IMR-90 (cell line): ENCODE data around the gene TNFSF13B. TPM values are rescaled to one million over a fixed set of nuclear protein-coding genes. Genes with fewer than 3 reads are reported as not detected.

Experiments used
- ATAC-seq: fragments of 200-7000 bp; cut with Tn5 transposase; 2 replicates; pipeline ENCODE4 v1.9.1; 2020; ENCODE audit warnings: low read depth, mild to moderate bottlenecking, moderate library complexity
- BruUV-seq: library from RNA; stranded (reverse); fragments of 400-500 nt; replicated peaks from 2 replicates; lab custom pipeline; 2021; lab: Mats Ljungman, UMichigan
- CTCF ChIA-PET: fragments of 300-600 bp; formaldehyde crosslinking; extraction: SDS; loops from one replicate; lab custom pipeline; 2021; ENCODE audit warnings: antibody characterized with exemption; lab: Yijun Ruan, JAX
- POLR2A ChIA-PET: fragments of 300-600 bp; sonication (Branson Sonifier 250); formaldehyde crosslinking; loops from one replicate; lab custom pipeline; 2022; ENCODE audit warnings: antibody characterized with exemption; ENCODE audit not compliant: unreplicated experiment; lab: Charles Lee
- DNase-seq: peaks from one replicate; pipeline ENCODE4 v3.0.0; 2013
- H2AFZ ChIP-seq: replicated peaks from 2 replicates; pipeline ENCODE3; 2013; ENCODE audit warnings: low read length, mild to moderate bottlenecking; ENCODE audit not compliant: poor library complexity
- H2AK5ac ChIP-seq: 2 replicates; pipeline ENCODE4 v1.6.1; 2013; ENCODE audit warnings: low read depth, low read length, inconsistent platforms
- H2AK9ac ChIP-seq: replicated peaks from 2 replicates; pipeline ENCODE3; 2013; ENCODE audit warnings: mild to moderate bottlenecking, low read depth, low read length, moderate library complexity; ENCODE audit not compliant: poor library complexity
- H2BK120ac ChIP-seq: 2 replicates; pipeline ENCODE4 v1.6.1; 2013; ENCODE audit warnings: low read depth, low read length, inconsistent platforms
- H2BK15ac ChIP-seq: 3 replicates; pipeline ENCODE4 v1.6.1; 2013; ENCODE audit warnings: low read depth, low read length, inconsistent platforms
- H2BK20ac ChIP-seq: 2 replicates; pipeline ENCODE4 v1.6.1; 2013; ENCODE audit warnings: low read depth, mild to moderate bottlenecking, inconsistent platforms, low read length, moderate library complexity
- H2BK5ac ChIP-seq: 2 replicates; pipeline ENCODE4 v1.6.1; 2013; ENCODE audit warnings: mild to moderate bottlenecking, low read depth, low read length, inconsistent platforms; ENCODE audit not compliant: poor library complexity, severe bottlenecking
- H3K14ac ChIP-seq: replicated peaks from 2 replicates; pipeline ENCODE4 v1.6.1; 2013; ENCODE audit warnings: low read depth, low read length, inconsistent platforms
- H3K18ac ChIP-seq: 2 replicates; pipeline ENCODE4 v1.6.1; 2013; ENCODE audit warnings: low read depth, low read length, control low read depth
- H3K23ac ChIP-seq: 2 replicates; pipeline ENCODE4 v1.6.1; 2013; ENCODE audit warnings: low read depth, low read length, inconsistent platforms
- H3K27ac ChIP-seq: 2 replicates; pipeline ENCODE4 v1.5.1; 2013; ENCODE audit warnings: mild to moderate bottlenecking, control low read depth, low read length; ENCODE audit not compliant: insufficient read depth
- H3K27me3 ChIP-seq: 2 replicates; pipeline ENCODE4 v1.6.1; 2013; ENCODE audit warnings: low read length; ENCODE audit not compliant: control insufficient read depth, insufficient read depth
- H3K36me3 ChIP-seq: 2 replicates; pipeline ENCODE4 v1.6.1; 2013; ENCODE audit warnings: low read length, mixed read lengths; ENCODE audit not compliant: control insufficient read depth, insufficient read depth
- H3K4ac ChIP-seq: 2 replicates; pipeline ENCODE4 v1.6.1; 2013; ENCODE audit warnings: low read depth, low read length, inconsistent platforms
- H3K4me1 ChIP-seq: 2 replicates; pipeline ENCODE4 v1.6.1; 2013; ENCODE audit warnings: low read length, mixed read lengths; ENCODE audit not compliant: control insufficient read depth, insufficient read depth
- H3K4me2 ChIP-seq: 2 replicates; pipeline ENCODE4 v1.6.1; 2013; ENCODE audit warnings: low read depth, mild to moderate bottlenecking, control low read depth, low read length, moderate library complexity
- H3K4me3 ChIP-seq: 2 replicates; pipeline ENCODE4 v1.5.1; 2013; ENCODE audit warnings: low read depth, mild to moderate bottlenecking, control low read depth, low read length, moderate library complexity; ENCODE audit not compliant: insufficient read depth
- H3K56ac ChIP-seq: 2 replicates; pipeline ENCODE4 v1.6.1; 2013; ENCODE audit warnings: low read length, inconsistent platforms; ENCODE audit not compliant: insufficient read depth; ENCODE audit errors: extremely low read depth
- H3K79me1 ChIP-seq, 2 experiments: 2 replicates each; pipeline ENCODE4 v1.6.1; 2013; ENCODE audit warnings: low read length in 2 of 2, inconsistent platforms in 1 of 2, low read depth in 1 of 2
- H3K9ac ChIP-seq: 2 replicates; pipeline ENCODE4 v1.6.1; 2013; ENCODE audit warnings: low read depth, low read length, control low read depth
- H3K9me1 ChIP-seq: 2 replicates; pipeline ENCODE4 v1.6.1; 2013; ENCODE audit warnings: low read length, inconsistent platforms; ENCODE audit not compliant: insufficient read depth
- H3K9me3 ChIP-seq: 2 replicates; pipeline ENCODE4 v1.6.1; 2013; ENCODE audit warnings: low read length; ENCODE audit not compliant: control insufficient read depth, insufficient read depth
- H4K20me1 ChIP-seq: 2 replicates; pipeline ENCODE4 v1.6.1; 2013; ENCODE audit warnings: low read length, inconsistent platforms; ENCODE audit not compliant: insufficient read depth
- H4K5ac ChIP-seq: 2 replicates; pipeline ENCODE4 v1.6.1; 2013; ENCODE audit warnings: mild to moderate bottlenecking, low read depth, low read length, control low read depth
- H4K8ac ChIP-seq, 2 experiments: 2 replicates each; pipeline ENCODE4 v1.6.1; 2013; ENCODE audit warnings: low read depth in 2 of 2, low read length in 2 of 2, control low read depth in 1 of 2, inconsistent platforms in 1 of 2
- H4K91ac ChIP-seq: 2 replicates; pipeline ENCODE4 v1.6.1; 2013; ENCODE audit warnings: low read depth, low read length, inconsistent platforms; ENCODE audit not compliant: insufficient read depth
- CEBPB ChIP-seq: IDR thresholded peaks from 2 replicates; pipeline ENCODE4 v1.6.1; 2012; ENCODE audit warnings: low read depth, low read length, improper control_type of control experiment
- SMC3 ChIP-seq: fragments of 150-350 bp; IDR thresholded peaks from 2 replicates; pipeline ENCODE4 v1.6.1; 2016; ENCODE audit warnings: low read depth, mild to moderate bottlenecking, antibody characterized with exemption, low read length, moderate library complexity
- WGBS, 2 experiments: methylation state at CpG; one replicate each; pipeline versions ENCODE4 v1.1.5 to v1.1.7; 2013; ENCODE audit warnings: missing lambda C conversion rate in 2 of 2; ENCODE audit not compliant: insufficient read length in 1 of 2; ENCODE audit errors: extremely low coverage in 2 of 2; 5-methylcytosine and 5-hydroxymethylcytosine counted together
- dilution Hi-C: fragments of 300-500 bp; cut with HindIII; formaldehyde crosslinking; loops from one replicate; pipeline ENCODE4 v1.14.3; 2018; ENCODE audit warnings: low sequenced_read_pairs; ENCODE audit not compliant: unreplicated experiment
- in situ Hi-C: fragments of 300-500 bp; cut with MboI; formaldehyde crosslinking; loops from 3 replicates; pipeline ENCODE4 v1.14.3; 2019; ENCODE audit warnings: low sequenced_read_pairs, inconsistent platforms, mixed read lengths
- intact Hi-C: fragments of 100-400 bp; cut with micrococcal nuclease; formaldehyde crosslinking; loops from 2 replicates; pipeline ENCODE4 v1.10.0; 2022
- polyA plus RNA-seq, 3 experiments: library from polyadenylated mRNA; depleted of rRNA; stranded (reverse); fragments of >200 nt; gene quantifications; 2 replicates each; pipeline ENCODE4 v1.2.3, GENCODE V29; 2012; ENCODE audit warnings: low replicate concordance in 1 of 3
- total RNA-seq: library from RNA; depleted of rRNA; stranded (reverse); fragments of >200 nt; gene quantifications from 2 replicates; pipeline ENCODE4 v1.2.3, GENCODE V29; 2012

The TNFSF13B gene
- total and polyA plus RNA-seq, 2 of the 4 experiments (the other 2 are of a cell fraction), result 0.29 to 0.54 TPM

- H3K79me1 ChIP-seq, result no peaks in the 10 kb centered on the region
- TF ChIP-seq CEBPB, result no peak
- TF ChIP-seq SMC3, result no peak
- no peak overlapping the region for H4K8ac ChIP-seq
- H3K4me2 ChIP-seq, result no peak overlapping the region
- H2AFZ ChIP-seq, result no peak overlapping the region
- H3K4me1 ChIP-seq, result no peaks in the 10 kb centered on the region
- CTCF ChIA-PET, result interaction anchor here (1.0 kb wide), 1 partner anchor 10 kb away, joined by 3 read pairs; no protein-coding TSS in a partner anchor
- H3K56ac ChIP-seq, result no peak overlapping the region
- no peak for DNase-seq
- no peak overlapping the region for H2BK20ac ChIP-seq
- H4K5ac ChIP-seq, result no peak overlapping the region
- no peak overlapping the region for H3K14ac ChIP-seq
- H3K4me3 ChIP-seq, result no peak overlapping the region
- no peak overlapping the region for H2AK9ac ChIP-seq
- BruUV-seq, result no TSS peak
- WGBS, 2 experiments, result no CpG with 5 or more reads among the region's 5 CpGs
- dilution Hi-C loops, result no loop called here
- H2BK15ac ChIP-seq, result no peak overlapping the region
- H2BK120ac ChIP-seq, result no peak overlapping the region
- H3K9me1 ChIP-seq, result no peaks in the 10 kb centered on the region
- H4K20me1 ChIP-seq, result no peaks in the 10 kb centered on the region
- H3K9ac ChIP-seq, result no peak overlapping the region
- H2AK5ac ChIP-seq, result no peak overlapping the region
- H3K9me3 ChIP-seq, result no peaks in the 10 kb centered on the region
- POLR2A ChIA-PET, result no interaction called here
- in situ Hi-C loops, result no loop called here
- H3K27ac ChIP-seq, result no peak overlapping the region
- no peak overlapping the region for H3K23ac ChIP-seq
- no peak for ATAC-seq
- peaks cover 9% of the 10 kb centered on the region for H3K27me3 ChIP-seq
- no peak overlapping the region for H3K18ac ChIP-seq
- no peak overlapping the region for H2BK5ac ChIP-seq
- intact Hi-C loops, result no loop called here
- no peaks in the 10 kb centered on the region for H3K36me3 ChIP-seq
- no peak overlapping the region for H4K91ac ChIP-seq
- H3K4ac ChIP-seq, result no peak overlapping the region
Measured at GRCh38 chr13:108332791-108333190, 63.3 kb downstream of the TNFSF13B start.
